Measurements from ENCODE around the gene PLD2. TPM values are rescaled to one million over a fixed set of nuclear protein-coding genes. Genes with fewer than 3 reads are reported as not detected.

The PLD2 gene
- total and polyA plus RNA-seq, 8 donors = 11.7 to 26.1 (median 17.9) TPM

DNA sequence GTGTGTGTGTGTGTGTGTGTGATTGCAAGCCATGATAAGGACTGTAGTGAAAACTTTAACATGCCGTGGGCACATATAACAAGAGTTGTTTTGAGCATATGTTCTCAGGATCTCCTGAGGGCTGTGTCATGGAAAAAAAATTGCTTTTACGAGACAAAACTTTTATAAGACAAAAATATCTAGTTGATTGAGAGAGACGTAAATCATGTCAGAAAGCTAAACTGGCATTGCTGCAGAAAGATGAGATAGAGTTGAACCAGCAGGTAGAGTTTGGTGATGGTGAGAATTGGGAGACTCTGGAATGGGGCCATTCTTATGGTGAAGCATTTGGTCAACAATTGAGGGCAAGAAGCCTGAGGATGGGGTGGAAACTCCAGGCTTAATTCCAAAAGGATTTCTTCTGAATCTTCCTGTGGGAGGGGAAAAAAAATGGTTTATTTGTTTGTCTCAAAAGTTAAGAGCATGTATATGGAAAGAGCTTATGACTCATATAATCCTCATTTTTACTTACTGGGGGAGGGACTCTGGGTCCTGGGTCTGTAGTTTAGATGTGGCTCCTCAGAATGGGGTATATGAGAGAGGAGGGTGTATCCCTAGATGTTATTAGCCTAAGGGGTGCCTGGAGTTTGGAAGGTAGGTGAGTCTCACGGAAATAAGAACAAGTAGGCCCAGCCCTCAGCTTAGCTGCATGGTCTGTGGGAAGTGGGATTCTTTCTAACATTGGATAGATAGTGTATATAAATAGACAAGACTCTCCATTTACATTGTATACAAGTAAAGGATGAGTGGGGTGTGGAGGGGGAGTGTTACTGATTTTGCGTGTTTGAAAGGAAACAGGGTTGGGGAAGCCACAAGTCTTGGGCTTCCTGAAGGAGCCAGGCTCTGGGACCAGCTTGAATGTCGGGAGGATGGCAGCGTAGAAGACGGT, 33.3 kb downstream of the PLD2 start:
- FAIRE-seq (no peak), ATAC-seq (no peak), DNase-seq (no peak)
- 87% methylated on average over 8 of the region's 8 CpGs for WGBS, 2 donors
- intact Hi-C loops (cut with DNase I) = no loop called here
- H3K4me3 ChIP-seq = no peak overlapping the region
- no peaks in the 10 kb centered on the region for H3K36me3 ChIP-seq
- no peak overlapping the region for H3K27ac ChIP-seq
- TF ChIP-seq, protein P1, sequence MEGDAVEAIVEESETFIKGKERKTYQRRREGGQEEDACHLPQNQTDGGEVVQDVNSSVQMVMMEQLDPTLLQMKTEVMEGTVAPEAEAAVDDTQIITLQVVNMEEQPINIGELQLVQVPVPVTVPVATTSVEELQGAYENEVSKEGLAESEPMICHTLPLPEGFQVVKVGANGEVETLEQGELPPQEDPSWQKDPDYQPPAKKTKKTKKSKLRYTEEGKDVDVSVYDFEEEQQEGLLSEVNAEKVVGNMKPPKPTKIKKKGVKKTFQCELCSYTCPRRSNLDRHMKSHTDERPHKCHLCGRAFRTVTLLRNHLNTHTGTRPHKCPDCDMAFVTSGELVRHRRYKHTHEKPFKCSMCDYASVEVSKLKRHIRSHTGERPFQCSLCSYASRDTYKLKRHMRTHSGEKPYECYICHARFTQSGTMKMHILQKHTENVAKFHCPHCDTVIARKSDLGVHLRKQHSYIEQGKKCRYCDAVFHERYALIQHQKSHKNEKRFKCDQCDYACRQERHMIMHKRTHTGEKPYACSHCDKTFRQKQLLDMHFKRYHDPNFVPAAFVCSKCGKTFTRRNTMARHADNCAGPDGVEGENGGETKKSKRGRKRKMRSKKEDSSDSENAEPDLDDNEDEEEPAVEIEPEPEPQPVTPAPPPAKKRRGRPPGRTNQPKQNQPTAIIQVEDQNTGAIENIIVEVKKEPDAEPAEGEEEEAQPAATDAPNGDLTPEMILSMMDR (IDR thresholded peaks at IDR 0.05) = no peak
- H3K4me1 ChIP-seq = peaks cover 11 to 26% (median 19%) of the 10 kb centered on the region in 3 donors
- no peaks in the 10 kb centered on the region for H3K27me3 ChIP-seq
- no peaks in the 10 kb centered on the region for H3K9me3 ChIP-seq

DNA sequence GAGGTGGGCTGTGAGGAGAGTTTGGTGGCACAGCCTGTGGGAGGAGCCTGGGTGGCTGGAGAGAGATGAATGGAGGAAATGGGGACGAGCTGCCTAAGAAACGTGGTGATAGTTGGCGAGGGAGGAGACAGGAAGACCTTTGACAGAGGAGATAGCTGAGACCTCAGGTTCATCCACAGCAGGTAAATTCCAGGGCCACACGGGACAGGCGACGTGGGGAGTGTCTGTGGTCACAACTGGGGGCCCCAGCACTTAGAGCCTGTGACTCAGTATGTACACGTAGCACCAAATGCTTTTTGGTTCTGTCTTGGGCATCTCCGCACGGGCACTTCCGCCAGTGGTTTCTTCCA, 33.9 kb downstream of the PLD2 start:
- no peaks in the 10 kb centered on the region for H3K9me3 ChIP-seq
- H3K4me3 ChIP-seq = no peak overlapping the region
- H3K27me3 ChIP-seq = no peaks in the 10 kb centered on the region
- H3K27ac ChIP-seq = no peak overlapping the region
- H3K4me1 ChIP-seq = peaks cover 11 to 20% (median 12%) of the 10 kb centered on the region in 3 donors
- 91 to 94% methylated on average over 9 to 10 of the region's 10 CpGs for WGBS, 2 donors
- H3K36me3 ChIP-seq = no peaks in the 10 kb centered on the region
- intact Hi-C loops (cut with DNase I) = no loop called here
- FAIRE-seq = no peak
- no peak for DNase-seq
- TF ChIP-seq, protein P1 (IDR thresholded peaks at IDR 0.05) = no peak
- no peak for ATAC-seq

DNA sequence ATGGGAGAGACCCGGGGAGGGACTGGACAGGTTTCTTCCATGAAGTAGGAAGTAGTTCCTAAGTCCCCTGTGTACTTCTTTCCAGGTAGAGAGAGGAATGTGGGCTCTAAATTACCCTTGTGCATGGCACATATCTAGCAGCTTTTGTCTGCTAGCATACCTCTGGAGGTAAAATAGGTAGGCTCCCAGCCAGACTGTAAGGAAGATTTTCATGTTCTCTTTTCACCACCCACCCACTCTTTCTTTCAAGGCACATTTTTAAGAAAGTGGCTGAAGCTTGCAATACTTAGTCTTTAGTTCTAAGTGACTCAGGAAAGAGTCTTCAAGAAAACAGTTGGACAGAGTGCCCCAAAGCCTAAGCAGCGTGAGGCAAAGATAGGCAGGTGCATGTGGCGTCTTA, 35.4 kb downstream of the PLD2 start:
- DNase-seq (no peak), ATAC-seq (no peak), FAIRE-seq (no peak)
- TF ChIP-seq, protein P1 (IDR thresholded peaks at IDR 0.05) = no peak
- 91 to 96% methylated on average over 3 of the region's 3 CpGs for WGBS, 2 donors
- Histone ChIP-seq H3K27ac (no peak overlapping the region), H3K36me3 (no peaks in the 10 kb centered on the region), H3K4me1 (peaks cover 8 to 11% (median 10%) of the 10 kb centered on the region in 3 donors), H3K27me3 (no peaks in the 10 kb centered on the region), H3K4me3 (no peak overlapping the region), H3K9me3 (no peaks in the 10 kb centered on the region)
- intact Hi-C loops (cut with DNase I) = no loop called here

DNA sequence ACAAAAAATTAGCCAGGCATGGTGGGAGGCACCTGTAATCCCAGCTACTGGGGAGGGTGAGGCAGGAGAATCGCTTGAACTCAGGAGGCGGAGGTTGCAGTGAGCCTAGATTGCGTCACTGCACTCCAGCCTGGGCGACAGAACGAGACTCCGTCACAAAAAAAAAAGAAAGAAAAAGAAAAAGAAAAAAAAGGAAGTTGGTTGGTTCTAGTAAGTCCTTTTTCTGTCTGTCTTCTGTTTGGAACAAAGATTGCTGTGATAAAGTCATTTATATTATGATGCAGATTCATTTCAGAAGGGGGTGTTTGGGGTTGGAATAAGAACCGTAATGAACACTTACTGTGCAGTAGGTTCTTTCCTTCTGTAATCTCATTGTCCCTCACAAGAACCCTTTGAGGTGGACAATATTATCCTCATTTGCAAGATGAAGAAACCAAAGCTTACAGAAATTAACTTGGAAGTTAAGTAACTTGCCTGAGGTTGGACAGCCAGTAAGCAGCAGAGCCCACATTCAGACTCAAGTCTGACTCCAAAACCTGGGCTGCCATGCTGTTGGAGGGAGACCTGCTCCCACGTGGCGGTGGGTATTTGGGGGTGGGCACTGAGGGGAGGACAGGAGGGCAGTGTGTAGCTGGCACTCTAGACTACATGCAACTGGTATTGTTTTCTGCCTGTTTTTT, 36.5 kb downstream of the PLD2 start:
- intact Hi-C loops (cut with DNase I) = no loop called here
- Histone ChIP-seq H3K4me1 (peaks cover 0 to under 1% (median 0%) of the 10 kb centered on the region in 3 donors), H3K36me3 (no peaks in the 10 kb centered on the region), H3K4me3 (no peak overlapping the region), H3K27ac (peak overlapping the region in 1 of 4 donors; percentile 33), H3K27me3 (no peaks in the 10 kb centered on the region), H3K9me3 (no peaks in the 10 kb centered on the region)
- ATAC-seq (no peak), FAIRE-seq (no peak), DNase-seq (no peak)
- TF ChIP-seq, protein P1 (IDR thresholded peaks at IDR 0.05) = no peak
- 81 to 92% methylated on average over 9 of the region's 9 CpGs for WGBS, 2 donors

Measured in pancreas (tissue), 10 donors.